IPS-NIHi7 (cell line): Measurements from ENCODE around the gene HEXIM2.
"Not testable (repeated sequence)": the region's sequence is repeated elsewhere in the genome, so short reads cannot be mapped to it uniquely, and the experiment has no call there.

Source experiments
- DNase-seq: peaks from one replicate; pipeline ENCODE4 v3.0.0; 2012; ENCODE audit warnings: mixed read lengths; ENCODE audit errors: extremely low spot score

Gene HEXIM2

GRCh38 chr17:45161288-45162024 lies at the start of gene HEXIM2:
Gene HEXIM2 (plus strand): TSS chr17:45161875. CDS start chr17:45162794, 919 bp downstream.
- DNase-seq = peak; percentile 95

GRCh38 chr17:45112559-45113423 lies 48.9 kb upstream of the HEXIM2 start:
- no peak for DNase-seq

GRCh38 chr17:45113424-45113754 lies 48.3 kb upstream of the HEXIM2 start:
- no peak for DNase-seq

- DNase-seq = no peak
Observed at GRCh38 chr17:45114117-45114932, 47.4 kb upstream of the HEXIM2 start.

GRCh38 chr17:45115015-45115625 lies 46.6 kb upstream of the HEXIM2 start:
- no peak for DNase-seq

- no peak for DNase-seq
Observed at GRCh38 chr17:45115871-45116270, 45.8 kb upstream of the HEXIM2 start.

- DNase-seq = no peak
Observed at GRCh38 chr17:45116434-45117016, 45.1 kb upstream of the HEXIM2 start.

- DNase-seq = no peak
Observed at GRCh38 chr17:45117334-45117733, 44.3 kb upstream of the HEXIM2 start.

GRCh38 chr17:45117848-45118646 lies 43.6 kb upstream of the HEXIM2 start:
- DNase-seq = no peak

- no peak for DNase-seq
Observed at GRCh38 chr17:45118691-45119090, 43.0 kb upstream of the HEXIM2 start.

- DNase-seq = no peak
Observed at GRCh38 chr17:45119964-45120363, 41.7 kb upstream of the HEXIM2 start.

- DNase-seq = no peak
Observed at GRCh38 chr17:45120558-45120957, 41.1 kb upstream of the HEXIM2 start.

- DNase-seq = no peak
Observed at GRCh38 chr17:45121055-45121454, 40.6 kb upstream of the HEXIM2 start.

GRCh38 chr17:45123076-45123770 lies 38.5 kb upstream of the HEXIM2 start:
- DNase-seq = no peak

- DNase-seq = peak; percentile 52
Observed at GRCh38 chr17:45123930-45124796, 37.5 kb upstream of the HEXIM2 start.

GRCh38 chr17:45124797-45125122 lies 36.9 kb upstream of the HEXIM2 start:
- not testable (repeated sequence) for DNase-seq

GRCh38 chr17:45125509-45125908 lies 36.2 kb upstream of the HEXIM2 start:
- DNase-seq = no peak

GRCh38 chr17:45127207-45127547 lies 34.5 kb upstream of the HEXIM2 start:
- DNase-seq = no peak
